Measurements from ENCODE around the gene SHC4. TPM values are rescaled to one million over a fixed set of nuclear protein-coding genes. Genes with fewer than 3 reads are reported as not detected.

The SHC4 gene
- total RNA-seq, 1 donor, result 0.72 TPM

DNA sequence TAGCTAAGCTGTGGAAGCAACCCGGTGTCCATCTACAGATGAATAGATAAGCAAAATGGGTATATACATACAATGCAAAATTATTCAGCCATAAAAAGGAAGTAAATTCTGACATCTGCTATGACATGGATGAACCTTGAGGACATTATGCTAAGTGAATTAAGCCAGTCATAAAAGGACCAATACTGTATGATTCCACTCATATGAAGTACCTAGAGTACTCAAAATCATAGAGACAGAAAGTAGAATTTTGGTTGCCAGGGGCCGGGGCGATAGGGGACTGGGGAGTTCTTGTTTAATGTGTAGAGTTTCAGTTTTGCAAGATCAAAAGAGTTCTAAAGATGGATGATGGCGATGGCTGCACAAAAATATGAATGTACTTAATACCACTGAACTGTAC lies 75.5 kb downstream of the SHC4 start:
- no peaks in the 10 kb centered on the region for H3K9me3 ChIP-seq (ENCODE audit: low read depth, low read length)
- TF ChIP-seq, protein P1, sequence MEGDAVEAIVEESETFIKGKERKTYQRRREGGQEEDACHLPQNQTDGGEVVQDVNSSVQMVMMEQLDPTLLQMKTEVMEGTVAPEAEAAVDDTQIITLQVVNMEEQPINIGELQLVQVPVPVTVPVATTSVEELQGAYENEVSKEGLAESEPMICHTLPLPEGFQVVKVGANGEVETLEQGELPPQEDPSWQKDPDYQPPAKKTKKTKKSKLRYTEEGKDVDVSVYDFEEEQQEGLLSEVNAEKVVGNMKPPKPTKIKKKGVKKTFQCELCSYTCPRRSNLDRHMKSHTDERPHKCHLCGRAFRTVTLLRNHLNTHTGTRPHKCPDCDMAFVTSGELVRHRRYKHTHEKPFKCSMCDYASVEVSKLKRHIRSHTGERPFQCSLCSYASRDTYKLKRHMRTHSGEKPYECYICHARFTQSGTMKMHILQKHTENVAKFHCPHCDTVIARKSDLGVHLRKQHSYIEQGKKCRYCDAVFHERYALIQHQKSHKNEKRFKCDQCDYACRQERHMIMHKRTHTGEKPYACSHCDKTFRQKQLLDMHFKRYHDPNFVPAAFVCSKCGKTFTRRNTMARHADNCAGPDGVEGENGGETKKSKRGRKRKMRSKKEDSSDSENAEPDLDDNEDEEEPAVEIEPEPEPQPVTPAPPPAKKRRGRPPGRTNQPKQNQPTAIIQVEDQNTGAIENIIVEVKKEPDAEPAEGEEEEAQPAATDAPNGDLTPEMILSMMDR (IDR thresholded peaks at IDR 0.05; ENCODE audit: extremely low read depth, low read depth, low read length), result no peak
- H3K4me3 ChIP-seq (ENCODE audit: insufficient read depth, low read length), result no peak overlapping the region
- no peak for DNase-seq (ENCODE audit: insufficient read length, low spot score, missing footprints)
- no peaks in the 10 kb centered on the region for H3K27me3 ChIP-seq (ENCODE audit: insufficient read depth, low read length)
- H2AFZ ChIP-seq (ENCODE audit: low read length), result no peak overlapping the region
- no peak overlapping the region for H3K4me2 ChIP-seq (ENCODE audit: insufficient read depth, low read length)
- no peak overlapping the region for H3K27ac ChIP-seq (ENCODE audit: low read depth, low read length)
- no peaks in the 10 kb centered on the region for H4K20me1 ChIP-seq (ENCODE audit: insufficient read depth, low read length)
- H3K36me3 ChIP-seq (ENCODE audit: insufficient read depth, low read length), result no peaks in the 10 kb centered on the region
- no peaks in the 10 kb centered on the region for H3K79me2 ChIP-seq (ENCODE audit: insufficient read depth, low read length)
- peaks cover 15% of the 10 kb centered on the region for H3K4me1 ChIP-seq (ENCODE audit: insufficient read depth, low read length)

DNA sequence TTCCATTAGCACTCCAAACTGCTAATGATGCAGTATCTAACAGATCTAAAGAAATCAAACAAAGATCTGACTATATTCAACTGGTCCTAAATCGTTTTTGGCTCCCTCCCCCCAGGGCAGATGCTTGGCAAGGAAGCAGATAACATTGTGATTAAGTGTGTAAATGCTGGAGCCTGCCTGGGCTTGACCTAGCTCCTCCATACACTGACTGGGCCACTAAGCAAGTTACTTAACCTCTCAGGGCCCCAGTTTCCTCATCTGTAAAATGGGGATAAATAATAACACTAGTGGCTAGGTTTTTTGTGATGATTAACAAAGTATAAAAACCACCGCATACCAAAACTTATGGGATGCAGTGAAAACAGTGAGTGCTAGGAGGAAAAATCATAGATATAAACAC lies 76.6 kb downstream of the SHC4 start:
- H3K4me1 ChIP-seq (ENCODE audit: insufficient read depth, low read length), result peaks cover 15% of the 10 kb centered on the region
- no peaks in the 10 kb centered on the region for H3K79me2 ChIP-seq (ENCODE audit: insufficient read depth, low read length)
- H3K4me3 ChIP-seq (ENCODE audit: insufficient read depth, low read length), result no peak overlapping the region
- H4K20me1 ChIP-seq (ENCODE audit: insufficient read depth, low read length), result no peaks in the 10 kb centered on the region
- no peak for DNase-seq (ENCODE audit: insufficient read length, low spot score, missing footprints)
- H3K27ac ChIP-seq (ENCODE audit: low read depth, low read length), result no peak overlapping the region
- H3K4me2 ChIP-seq (ENCODE audit: insufficient read depth, low read length), result no peak overlapping the region
- no peaks in the 10 kb centered on the region for H3K27me3 ChIP-seq (ENCODE audit: insufficient read depth, low read length)
- H2AFZ ChIP-seq (ENCODE audit: low read length), result no peak overlapping the region
- TF ChIP-seq, protein P1 (IDR thresholded peaks at IDR 0.05; ENCODE audit: extremely low read depth, low read depth, low read length), result no peak
- no peaks in the 10 kb centered on the region for H3K9me3 ChIP-seq (ENCODE audit: low read depth, low read length)
- H3K36me3 ChIP-seq (ENCODE audit: insufficient read depth, low read length), result no peaks in the 10 kb centered on the region

DNA sequence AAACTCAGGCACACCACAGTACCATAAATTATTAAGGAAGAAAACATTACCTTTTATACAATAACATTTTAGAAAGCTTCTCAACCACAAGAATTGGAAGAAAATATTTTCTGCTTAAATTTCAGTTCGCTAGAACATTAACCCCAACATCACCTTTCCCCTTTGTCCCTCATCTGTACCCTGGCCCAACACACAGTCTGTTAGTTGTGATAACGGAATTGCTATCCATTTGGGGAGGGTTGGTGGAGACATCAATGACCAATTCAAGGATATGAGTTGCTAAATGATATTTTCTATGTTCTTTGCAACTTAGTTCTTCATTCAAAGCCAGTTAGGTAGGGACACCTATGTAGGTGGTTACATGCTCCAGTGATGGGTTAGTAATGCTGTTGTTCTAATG lies 80.0 kb downstream of the SHC4 start:
- Histone ChIP-seq H4K20me1 (ENCODE audit: insufficient read depth, low read length) (peaks cover 18% of the 10 kb centered on the region), H3K4me3 (ENCODE audit: insufficient read depth, low read length) (no peak overlapping the region), H3K9me3 (ENCODE audit: low read depth, low read length) (no peaks in the 10 kb centered on the region), H3K4me1 (ENCODE audit: insufficient read depth, low read length) (peaks cover 22% of the 10 kb centered on the region), H3K27ac (ENCODE audit: low read depth, low read length) (no peak overlapping the region), H3K36me3 (ENCODE audit: insufficient read depth, low read length) (no peaks in the 10 kb centered on the region), H3K79me2 (ENCODE audit: insufficient read depth, low read length) (peaks cover 16% of the 10 kb centered on the region), H3K4me2 (ENCODE audit: insufficient read depth, low read length) (no peak overlapping the region), H3K27me3 (ENCODE audit: insufficient read depth, low read length) (no peaks in the 10 kb centered on the region), H2AFZ (ENCODE audit: low read length) (no peak overlapping the region)
- TF ChIP-seq, protein P1 (IDR thresholded peaks at IDR 0.05; ENCODE audit: extremely low read depth, low read depth, low read length), result no peak
- DNase-seq (ENCODE audit: insufficient read length, low spot score, missing footprints), result no peak

DNA sequence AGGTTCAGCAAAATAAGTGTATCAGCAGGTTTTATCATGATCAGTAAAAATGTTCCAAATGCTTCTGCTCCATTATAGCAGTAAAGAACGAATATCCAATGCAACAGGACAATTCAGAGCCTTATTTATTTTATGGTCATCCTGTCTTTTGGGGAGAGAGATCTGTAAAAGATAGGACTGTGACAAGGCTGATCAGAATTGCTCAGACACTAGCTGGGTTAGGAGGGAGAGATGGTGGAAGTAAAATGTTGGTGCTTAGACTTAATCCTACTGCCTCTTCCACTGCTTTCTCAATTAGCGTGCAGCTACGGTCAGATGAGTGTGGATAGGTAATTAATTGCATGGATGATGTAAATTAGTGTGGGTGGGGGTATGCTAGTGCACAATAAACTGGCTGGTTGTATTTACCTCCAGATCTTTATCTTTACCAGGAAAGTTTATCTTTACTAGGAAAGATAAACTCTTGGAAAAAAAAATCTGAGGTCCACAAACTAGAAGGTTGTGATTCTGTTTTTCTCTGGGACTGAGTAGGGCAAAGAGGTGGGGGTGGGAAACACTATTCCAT lies 83.6 kb downstream of the SHC4 start:
- no peaks in the 10 kb centered on the region for H3K9me3 ChIP-seq (ENCODE audit: low read depth, low read length)
- H3K4me1 ChIP-seq (ENCODE audit: insufficient read depth, low read length), result peaks cover 15% of the 10 kb centered on the region
- TF ChIP-seq, protein P1 (IDR thresholded peaks at IDR 0.05; ENCODE audit: extremely low read depth, low read depth, low read length), result no peak
- peak overlapping the region; percentile 81 for H3K4me3 ChIP-seq (ENCODE audit: insufficient read depth, low read length)
- H4K20me1 ChIP-seq (ENCODE audit: insufficient read depth, low read length), result peaks cover 22% of the 10 kb centered on the region
- H3K27me3 ChIP-seq (ENCODE audit: insufficient read depth, low read length), result no peaks in the 10 kb centered on the region
- H3K79me2 ChIP-seq (ENCODE audit: insufficient read depth, low read length), result peaks cover 24% of the 10 kb centered on the region
- H2AFZ ChIP-seq (ENCODE audit: low read length), result no peak overlapping the region
- peak overlapping the region; percentile 89 for H3K4me2 ChIP-seq (ENCODE audit: insufficient read depth, low read length)
- no peak for DNase-seq (ENCODE audit: insufficient read length, low spot score, missing footprints)
- no peak overlapping the region for H3K27ac ChIP-seq (ENCODE audit: low read depth, low read length)
- H3K36me3 ChIP-seq (ENCODE audit: insufficient read depth, low read length), result no peaks in the 10 kb centered on the region

All from osteoblast (primary cell).